Central memory CD8-positive, alpha-beta T cell (primary cell): ENCODE measurements around the gene IKZF4.
"Not testable (repeated sequence)": the region's sequence is repeated elsewhere in the genome, so short reads cannot be mapped to it uniquely, and the experiment has no call there.

Source experiments
- ATAC-seq: fragments of 150-1000 bp; cut with Tn5 transposase; replicated peaks from 2 replicates; pipeline ENCODE4 v1.10.0; 2022; ENCODE audit warnings: mild to moderate bottlenecking, moderate FRiP score, moderate number of reproducible peaks; ENCODE audit not compliant: poor library complexity, severe bottlenecking; ENCODE audit errors: extremely low read depth
- DNase-seq, 2 donors: peaks; one replicate each; pipeline ENCODE4 v3.0.0; 2021; ENCODE audit warnings: low spot score in 2 of 2
- H3K27ac Mint-ChIP-seq: one replicate; pipeline ENCODE4 v1.8.0; 2022; ENCODE audit warnings: low read depth, mild to moderate bottlenecking, moderate library complexity, mixed read lengths
- H3K27me3 Mint-ChIP-seq: one replicate; pipeline ENCODE4 v1.8.0; 2022; ENCODE audit warnings: mixed read lengths
- H3K36me3 Mint-ChIP-seq: one replicate; pipeline ENCODE4 v1.8.0; 2022; ENCODE audit warnings: mild to moderate bottlenecking, moderate library complexity, mixed read lengths; ENCODE audit not compliant: insufficient read depth
- H3K4me1 Mint-ChIP-seq: one replicate; pipeline ENCODE4 v1.8.0; 2022; ENCODE audit warnings: mixed read lengths
- H3K4me3 Mint-ChIP-seq: one replicate; pipeline ENCODE4 v1.8.0; 2022; ENCODE audit warnings: mild to moderate bottlenecking, moderate library complexity, mixed read lengths
- H3K9me3 Mint-ChIP-seq: one replicate; pipeline ENCODE4 v1.8.0; 2022; ENCODE audit warnings: mixed read lengths

Gene IKZF4

GRCh38 chr12:56020423-56021184 is at the start of gene IKZF4:
TSS of gene IKZF4 (plus strand) at chr12:56021043. CDS start at chr12:56021494, 451 bp downstream.
- peaks cover 8% of the 10 kb centered on the region for H3K4me1 Mint-ChIP-seq

GRCh38 chr12:55972042-55972441 is 48.8 kb upstream of the IKZF4 start:
- no peaks in the 10 kb centered on the region for H3K27me3 Mint-ChIP-seq
- no peaks in the 10 kb centered on the region for H3K9me3 Mint-ChIP-seq
- H3K36me3 Mint-ChIP-seq = peaks cover 3% of the 10 kb centered on the region
- H3K27ac Mint-ChIP-seq = no peak overlapping the region
- peaks cover 19% of the 10 kb centered on the region for H3K4me1 Mint-ChIP-seq
- no peak for DNase-seq
- no peak for ATAC-seq
- no peak overlapping the region for H3K4me3 Mint-ChIP-seq

More at GRCh38 chr12:56020423-56021184, at the start of gene IKZF4:
- H3K36me3 Mint-ChIP-seq = peaks cover 1% of the 10 kb centered on the region
- ATAC-seq (no peak), DNase-seq (no peak)
- H3K27me3 Mint-ChIP-seq = no peaks in the 10 kb centered on the region
- no peaks in the 10 kb centered on the region for H3K9me3 Mint-ChIP-seq
- peak within 1 kb of the TSS; percentile 52 for H3K27ac Mint-ChIP-seq
- peak within 1 kb of the TSS; percentile 75 for H3K4me3 Mint-ChIP-seq

GRCh38 chr12:55972456-55972855 is 48.4 kb upstream of the IKZF4 start:
- no peak for DNase-seq
- Mint-ChIP-seq H3K9me3 (no peaks in the 10 kb centered on the region), H3K27ac (no peak overlapping the region), H3K36me3 (peaks cover 3% of the 10 kb centered on the region), H3K4me3 (no peak overlapping the region), H3K4me1 (peaks cover 15% of the 10 kb centered on the region), H3K27me3 (no peaks in the 10 kb centered on the region)
- no peak for ATAC-seq

- H3K4me3 Mint-ChIP-seq = no peak overlapping the region
- no peak overlapping the region for H3K27ac Mint-ChIP-seq
- no peaks in the 10 kb centered on the region for H3K27me3 Mint-ChIP-seq
- peaks cover 13% of the 10 kb centered on the region for H3K4me1 Mint-ChIP-seq
- no peaks in the 10 kb centered on the region for H3K9me3 Mint-ChIP-seq
- DNase-seq = no peak
- no peak for ATAC-seq
- H3K36me3 Mint-ChIP-seq = no peaks in the 10 kb centered on the region
Measured at GRCh38 chr12:55972911-55973598, 47.8 kb upstream of the IKZF4 start.

GRCh38 chr12:55973599-55974307 is 47.1 kb upstream of the IKZF4 start, which contains the start of gene RAB5B:
TSS of gene RAB5B (plus strand) at chr12:55974078. CDS start at chr12:55986961, 12,883 bp downstream.
- Mint-ChIP-seq H3K27ac (no peak within 1 kb of the TSS), H3K9me3 (no peaks in the 10 kb centered on the region), H3K27me3 (no peaks in the 10 kb centered on the region), H3K4me3 (no peak within 1 kb of the TSS), H3K36me3 (no peaks in the 10 kb centered on the region), H3K4me1 (peaks cover 16% of the 10 kb centered on the region)
- ATAC-seq (peak; percentile 91), DNase-seq (peak; percentile 89 to 99)

- ATAC-seq (no peak), DNase-seq (no peak)
- H3K36me3 Mint-ChIP-seq = no peaks in the 10 kb centered on the region
- H3K27me3 Mint-ChIP-seq = no peaks in the 10 kb centered on the region
- peaks cover 21% of the 10 kb centered on the region for H3K4me1 Mint-ChIP-seq
- H3K9me3 Mint-ChIP-seq = no peaks in the 10 kb centered on the region
- H3K27ac Mint-ChIP-seq = no peak overlapping the region
- no peak overlapping the region for H3K4me3 Mint-ChIP-seq
Measured at GRCh38 chr12:55974308-55974730, 46.5 kb upstream of the IKZF4 start.

GRCh38 chr12:55978393-55978792 is 42.5 kb upstream of the IKZF4 start:
- Mint-ChIP-seq H3K27ac (no peak overlapping the region), H3K4me3 (no peak overlapping the region), H3K36me3 (peaks cover 11% of the 10 kb centered on the region), H3K27me3 (no peaks in the 10 kb centered on the region), H3K9me3 (no peaks in the 10 kb centered on the region), H3K4me1 (peaks cover 32% of the 10 kb centered on the region)
- DNase-seq (no peak), ATAC-seq (no peak)

GRCh38 chr12:55979069-55979468 is 41.8 kb upstream of the IKZF4 start:
- no peak for DNase-seq
- Mint-ChIP-seq H3K4me1 (peaks cover 32% of the 10 kb centered on the region), H3K27me3 (no peaks in the 10 kb centered on the region), H3K27ac (peak overlapping the region; percentile 26), H3K36me3 (peaks cover 13% of the 10 kb centered on the region), H3K9me3 (no peaks in the 10 kb centered on the region), H3K4me3 (no peak overlapping the region)
- no peak for ATAC-seq

- H3K27me3 Mint-ChIP-seq, ATAC-seq, DNase-seq, H3K9me3 Mint-ChIP-seq, H3K27ac Mint-ChIP-seq, H3K4me3 Mint-ChIP-seq: not testable (repeated sequence)
- peaks cover 30% of the 10 kb centered on the region for H3K4me1 Mint-ChIP-seq
- peaks cover 21% of the 10 kb centered on the region for H3K36me3 Mint-ChIP-seq
Measured at GRCh38 chr12:55981882-55982281, 39.0 kb upstream of the IKZF4 start.

GRCh38 chr12:55982319-55982936 is 38.4 kb upstream of the IKZF4 start:
- H3K4me3 Mint-ChIP-seq = no peak overlapping the region
- DNase-seq (no peak), ATAC-seq (no peak)
- no peak overlapping the region for H3K27ac Mint-ChIP-seq
- peaks cover 21% of the 10 kb centered on the region for H3K36me3 Mint-ChIP-seq
- H3K4me1 Mint-ChIP-seq = peaks cover 30% of the 10 kb centered on the region
- no peaks in the 10 kb centered on the region for H3K27me3 Mint-ChIP-seq
- H3K9me3 Mint-ChIP-seq = no peaks in the 10 kb centered on the region

GRCh38 chr12:55983232-55983842 is 37.5 kb upstream of the IKZF4 start:
- Mint-ChIP-seq H3K36me3 (peaks cover 24% of the 10 kb centered on the region), H3K4me3 (no peak overlapping the region), H3K27ac (no peak overlapping the region), H3K27me3 (no peaks in the 10 kb centered on the region), H3K4me1 (peaks cover 23% of the 10 kb centered on the region), H3K9me3 (no peaks in the 10 kb centered on the region)
- DNase-seq = no peak
- no peak for ATAC-seq

GRCh38 chr12:55984861-55985260 is 36.0 kb upstream of the IKZF4 start:
- no peak overlapping the region for H3K4me3 Mint-ChIP-seq
- no peaks in the 10 kb centered on the region for H3K27me3 Mint-ChIP-seq
- H3K4me1 Mint-ChIP-seq = peaks cover 11% of the 10 kb centered on the region
- no peak for ATAC-seq
- no peaks in the 10 kb centered on the region for H3K9me3 Mint-ChIP-seq
- no peak overlapping the region for H3K27ac Mint-ChIP-seq
- peaks cover 32% of the 10 kb centered on the region for H3K36me3 Mint-ChIP-seq
- no peak for DNase-seq
